ENCODE measurements around the gene ZNF605. TPM values are rescaled to one million over a fixed set of nuclear protein-coding genes. Genes with fewer than 3 reads are reported as not detected.
A peak's percentile ranks its signal among the peaks of the same experiment; 100 is the strongest.
"Not testable (repeated sequence)": the region's sequence is repeated elsewhere in the genome, so short reads cannot be mapped to it uniquely, and the experiment has no call there.

Gene ZNF605
- total RNA-seq, 1 donor from 2014 or later = 13.9 TPM

- ATAC-seq (no peak), DNase-seq (no peak)
- intact Hi-C loops (cut with micrococcal nuclease) = no loop called here
These were observed 34.4 kb downstream of the ZNF605 start for GRCh38 chr12:132921685-132922084.

GRCh38 chr12:132918680-132919079 lies 37.4 kb downstream of the ZNF605 start:
- intact Hi-C loops (cut with micrococcal nuclease) = no loop called here
- no peak for ATAC-seq
- no peak for DNase-seq

GRCh38 chr12:132909030-132909368 lies 47.1 kb downstream of the ZNF605 start:
- ATAC-seq (peak; percentile 3), DNase-seq (no peak)
- intact Hi-C loops (cut with micrococcal nuclease) = no loop called here

- ATAC-seq (peak; percentile 96), DNase-seq (peak; percentile 97)
- intact Hi-C loops (cut with micrococcal nuclease) = no loop called here
These were observed 47.7 kb downstream of the ZNF605 start for GRCh38 chr12:132908145-132909029.

- intact Hi-C loops (cut with micrococcal nuclease); DNase-seq; ATAC-seq: not testable (repeated sequence)
These were observed 48.3 kb downstream of the ZNF605 start for GRCh38 chr12:132907789-132908144.

- ATAC-seq (no peak), DNase-seq (no peak)
- intact Hi-C loops (cut with micrococcal nuclease) = no loop called here
These were observed 48.9 kb downstream of the ZNF605 start for GRCh38 chr12:132907216-132907615.

GRCh38 chr12:132904718-132905328 lies 51.3 kb downstream of the ZNF605 start:
- intact Hi-C loops (cut with micrococcal nuclease) = no loop called here
- ATAC-seq = peak; percentile 33
- peak; percentile 93 for DNase-seq

- DNase-seq = no peak
These were observed 57.1 kb downstream of the ZNF605 start for GRCh38 chr12:132899033-132899432.

GRCh38 chr12:132888852-132889251 lies 67.3 kb downstream of the ZNF605 start:
- DNase-seq (no peak), ATAC-seq (no peak)
- intact Hi-C loops (cut with micrococcal nuclease) = no loop called here

More at GRCh38 chr12:132899033-132899432, 57.1 kb downstream of the ZNF605 start:
- ATAC-seq = no peak
- intact Hi-C loops (cut with micrococcal nuclease) = no loop called here

- intact Hi-C loops (cut with micrococcal nuclease) = no loop called here
- DNase-seq (peak; percentile 98), ATAC-seq (peak; percentile 99)
These were observed 68.4 kb downstream of the ZNF605 start, which contains the start of gene CHFR for GRCh38 chr12:132887513-132888351. Gene CHFR (minus strand): TSS chr12:132887605. CDS start chr12:132887328, 277 bp downstream.

GRCh38 chr12:132886529-132887477 lies 69.3 kb downstream of the ZNF605 start:
- ATAC-seq = no peak
- peak; percentile 47 for DNase-seq
- intact Hi-C loops (cut with micrococcal nuclease) = no loop called here

- intact Hi-C loops (cut with micrococcal nuclease) = no loop called here
- ATAC-seq = no peak
- DNase-seq = no peak
These were observed 74.3 kb downstream of the ZNF605 start for GRCh38 chr12:132881818-132882217.

GRCh38 chr12:132874620-132875019 lies 81.5 kb downstream of the ZNF605 start:
- intact Hi-C loops (cut with micrococcal nuclease); DNase-seq; ATAC-seq: not testable (repeated sequence)

GRCh38 chr12:132874175-132874574 lies 81.9 kb downstream of the ZNF605 start:
- ATAC-seq (no peak), DNase-seq (no peak)
- intact Hi-C loops (cut with micrococcal nuclease) = no loop called here

GRCh38 chr12:132873724-132874123 lies 82.4 kb downstream of the ZNF605 start:
- DNase-seq (no peak), ATAC-seq (no peak)
- intact Hi-C loops (cut with micrococcal nuclease) = no loop called here

- no peak for DNase-seq
These were observed 83.1 kb downstream of the ZNF605 start for GRCh38 chr12:132872975-132873421.

GRCh38 chr12:132872073-132872855 lies 83.8 kb downstream of the ZNF605 start:
- intact Hi-C loops (cut with micrococcal nuclease) = no loop called here
- no peak for ATAC-seq

More at GRCh38 chr12:132872975-132873421, 83.1 kb downstream of the ZNF605 start:
- intact Hi-C loops (cut with micrococcal nuclease) = no loop called here
- no peak for ATAC-seq

GRCh38 chr12:132869551-132869950 lies 86.6 kb downstream of the ZNF605 start:
- DNase-seq (no peak), ATAC-seq (no peak)
- intact Hi-C loops (cut with micrococcal nuclease) = no loop called here

More at GRCh38 chr12:132872073-132872855, 83.8 kb downstream of the ZNF605 start:
- DNase-seq = no peak

Data from left ventricle myocardium superior (tissue), 1 donor.